Muscle layer of duodenum (tissue), 2 donors: ENCODE data around the gene GCSAM.
A peak's percentile ranks its signal among the peaks of the same experiment; 100 is the strongest.

Source experiments
- H3K27ac ChIP-seq: one replicate; pipeline ENCODE4 v1.7.0; 2013; ENCODE audit warnings: mild to moderate bottlenecking, low read length
- H3K27me3 ChIP-seq: one replicate; pipeline ENCODE4 v1.7.0; 2013; ENCODE audit warnings: low read depth, mild to moderate bottlenecking, control low read depth, low read length
- H3K36me3 ChIP-seq, 2 donors: one replicate each; pipeline ENCODE4 v1.7.0; 2013; ENCODE audit warnings: low read length in 2 of 2, control low read depth in 1 of 2, mild to moderate bottlenecking in 1 of 2; ENCODE audit not compliant: insufficient read depth in 2 of 2, control insufficient read depth in 1 of 2
- H3K4me1 ChIP-seq, 2 donors: one replicate each; pipeline ENCODE4 v1.7.0; 2013; ENCODE audit warnings: low read length in 2 of 2, mild to moderate bottlenecking in 2 of 2, control low read depth in 1 of 2, moderate library complexity in 1 of 2; ENCODE audit not compliant: insufficient read depth in 2 of 2, control insufficient read depth in 1 of 2
- H3K4me3 ChIP-seq, 2 donors: one replicate each; pipeline ENCODE4 v1.7.0; 2013; ENCODE audit warnings: low read length in 2 of 2, low read depth in 1 of 2, mild to moderate bottlenecking in 1 of 2
- H3K9me3 ChIP-seq, 2 donors: one replicate each; pipeline ENCODE4 v1.7.0; 2013; ENCODE audit warnings: low read length in 2 of 2, control low read depth in 1 of 2, mild to moderate bottlenecking in 1 of 2; ENCODE audit not compliant: control insufficient read depth in 1 of 2
- donor health status: healthy.

The GCSAM gene

GRCh38 chr3:112096176-112096575 is 36.9 kb downstream of the GCSAM start:
- H3K27ac ChIP-seq: no peak overlapping the region
- H3K4me3 ChIP-seq: no peak overlapping the region
- no peaks in the 10 kb centered on the region for H3K36me3 ChIP-seq
- H3K27me3 ChIP-seq: no peaks in the 10 kb centered on the region
- peaks cover 0 to 5% of the 10 kb centered on the region in 2 donors for H3K4me1 ChIP-seq
- H3K9me3 ChIP-seq: no peaks in the 10 kb centered on the region

GRCh38 chr3:112095731-112096130 is 37.3 kb downstream of the GCSAM start:
- Histone ChIP-seq H3K9me3 (no peaks in the 10 kb centered on the region), H3K27ac (no peak overlapping the region), H3K4me3 (no peak overlapping the region), H3K36me3 (no peaks in the 10 kb centered on the region), H3K27me3 (no peaks in the 10 kb centered on the region), H3K4me1 (peaks cover 0 to 5% of the 10 kb centered on the region in 2 donors)

GRCh38 chr3:112093180-112093522 is 39.9 kb downstream of the GCSAM start:
- H3K4me1 ChIP-seq: peaks cover 0 to 5% of the 10 kb centered on the region in 2 donors
- no peaks in the 10 kb centered on the region for H3K9me3 ChIP-seq
- no peak overlapping the region for H3K27ac ChIP-seq
- no peaks in the 10 kb centered on the region for H3K36me3 ChIP-seq
- H3K27me3 ChIP-seq: no peaks in the 10 kb centered on the region
- H3K4me3 ChIP-seq: no peak overlapping the region

- Histone ChIP-seq H3K9me3 (no peaks in the 10 kb centered on the region), H3K36me3 (no peaks in the 10 kb centered on the region), H3K27me3 (no peaks in the 10 kb centered on the region), H3K4me1 (peaks cover 0 to 5% of the 10 kb centered on the region in 2 donors), H3K4me3 (no peak overlapping the region), H3K27ac (no peak overlapping the region)
These were observed 40.4 kb downstream of the GCSAM start for GRCh38 chr3:112092496-112093179.

GRCh38 chr3:112090887-112091586 is 42.0 kb downstream of the GCSAM start:
- Histone ChIP-seq H3K9me3 (no peaks in the 10 kb centered on the region), H3K27ac (no peak overlapping the region), H3K4me1 (peaks cover 0 to under 1% of the 10 kb centered on the region in 2 donors), H3K27me3 (no peaks in the 10 kb centered on the region), H3K36me3 (no peaks in the 10 kb centered on the region), H3K4me3 (no peak overlapping the region)

- Histone ChIP-seq H3K9me3 (no peaks in the 10 kb centered on the region), H3K27me3 (no peaks in the 10 kb centered on the region), H3K36me3 (no peaks in the 10 kb centered on the region), H3K4me1 (peaks cover 0 to 4% of the 10 kb centered on the region in 2 donors), H3K4me3 (no peak overlapping the region), H3K27ac (no peak overlapping the region)
These were observed 42.8 kb downstream of the GCSAM start for GRCh38 chr3:112089956-112090886.

GRCh38 chr3:112088944-112089343 is 44.1 kb downstream of the GCSAM start:
- Histone ChIP-seq H3K4me3 (no peak overlapping the region), H3K27ac (no peak overlapping the region), H3K9me3 (no peaks in the 10 kb centered on the region), H3K27me3 (no peaks in the 10 kb centered on the region), H3K4me1 (peaks cover 0 to 4% of the 10 kb centered on the region in 2 donors), H3K36me3 (no peaks in the 10 kb centered on the region)

- Histone ChIP-seq H3K36me3 (no peaks in the 10 kb centered on the region), H3K27ac (no peak overlapping the region), H3K4me3 (no peak overlapping the region)
These were observed 45.3 kb downstream of the GCSAM start for GRCh38 chr3:112087746-112088145.

GRCh38 chr3:112086875-112087524 is 46.0 kb downstream of the GCSAM start:
- H3K36me3 ChIP-seq: no peaks in the 10 kb centered on the region
- H3K4me3 ChIP-seq: peak overlapping the region; percentile 44 to 74
- H3K27me3 ChIP-seq: no peaks in the 10 kb centered on the region
- no peak overlapping the region for H3K27ac ChIP-seq
- H3K9me3 ChIP-seq: no peaks in the 10 kb centered on the region
- peaks cover 0 to 4% of the 10 kb centered on the region in 2 donors for H3K4me1 ChIP-seq

More at GRCh38 chr3:112087746-112088145, 45.3 kb downstream of the GCSAM start:
- Histone ChIP-seq H3K27me3 (no peaks in the 10 kb centered on the region), H3K9me3 (no peaks in the 10 kb centered on the region), H3K4me1 (peaks cover 0 to 4% of the 10 kb centered on the region in 2 donors)

GRCh38 chr3:112086076-112086854 is 46.8 kb downstream of the GCSAM start, which contains the start of gene C3orf52:
Gene C3orf52, plus strand, starts transcription at chr3:112086389. Its CDS starts 19 bp downstream, at chr3:112086408.
- Histone ChIP-seq H3K27ac (no peak within 1 kb of the TSS), H3K9me3 (no peaks in the 10 kb centered on the region)

More at GRCh38 chr3:112086076-112086854, 46.8 kb downstream of the GCSAM start, which contains the start of gene C3orf52:
- no peaks in the 10 kb centered on the region for H3K27me3 ChIP-seq
- no peaks in the 10 kb centered on the region for H3K36me3 ChIP-seq
- peak within 1 kb of the TSS; percentile 44 to 74 for H3K4me3 ChIP-seq
- peaks cover 0 to 4% of the 10 kb centered on the region in 2 donors for H3K4me1 ChIP-seq
